Common myeloid progenitor, CD34-positive (primary cell): ENCODE measurements around the gene LRRC58.
"Not testable (repeated sequence)": the region's sequence is repeated elsewhere in the genome, so short reads cannot be mapped to it uniquely, and the experiment has no call there.

Experiments
- CTCF ChIA-PET: fragments of 350-600 bp; sonication (Branson Sonifier 250); formaldehyde crosslinking; loops from one replicate; lab custom pipeline; 2021; ENCODE audit warnings: antibody characterized with exemption; lab: Charles Lee
- POLR2A ChIA-PET: fragments of 350-600 bp; sonication (Branson Sonifier 250); formaldehyde crosslinking; loops from one replicate; lab custom pipeline; 2021; ENCODE audit warnings: antibody characterized with exemption; lab: Charles Lee
- DNase-seq, 3 donors: peaks; one replicate each; pipeline versions ENCODE4 v3.0.0 to v3.0.0-alpha.2; 2013
- H3K27ac ChIP-seq, 2 experiments: 1 replicate in 1 of 2; 2 replicates in 1 of 2; pipeline ENCODE4 v1.7.0; 2013; ENCODE audit warnings: inconsistent platforms in 2 of 2, low read length in 2 of 2, mild to moderate bottlenecking in 2 of 2, low read depth in 1 of 2, moderate library complexity in 1 of 2; ENCODE audit not compliant: severe bottlenecking in 2 of 2, insufficient read depth in 1 of 2, poor library complexity in 1 of 2
- H3K27me3 ChIP-seq, 5 experiments: replicated peaks in 2 of 5; 1 replicate in 3 of 5; 2 replicates in 2 of 5; pipeline versions ENCODE4 v1.6.1 to v1.7.0; 2013; ENCODE audit warnings: low read length in 4 of 5, mild to moderate bottlenecking in 2 of 5, moderate library complexity in 2 of 5, inconsistent platforms in 1 of 5; ENCODE audit not compliant: insufficient read depth in 5 of 5, control insufficient read depth in 4 of 5
- H3K36me3 ChIP-seq, 4 experiments: 1 replicate in 2 of 4; 2 replicates in 2 of 4; pipeline versions ENCODE4 v1.6.1 to v1.7.0; 2013; ENCODE audit warnings: low read length in 3 of 4, control low read depth in 1 of 4, mild to moderate bottlenecking in 1 of 4; ENCODE audit not compliant: control insufficient read depth in 4 of 4, insufficient read depth in 4 of 4
- H3K4me1 ChIP-seq, 4 experiments: 1 replicate in 3 of 4; 2 replicates in 1 of 4; pipeline versions ENCODE4 v1.6.1 to v1.7.1; 2013; ENCODE audit warnings: low read length in 3 of 4, mild to moderate bottlenecking in 3 of 4, control low read depth in 1 of 4, inconsistent platforms in 1 of 4, moderate library complexity in 1 of 4; ENCODE audit not compliant: control insufficient read depth in 4 of 4, insufficient read depth in 4 of 4; ENCODE audit errors: control extremely low read depth in 1 of 4
- H3K4me3 ChIP-seq, 7 experiments: 1 replicate in 4 of 7; 2 replicates in 3 of 7; pipeline versions ENCODE4 v1.5.1 to v1.7.0; 2013; ENCODE audit warnings: mild to moderate bottlenecking in 7 of 7, low read length in 6 of 7, moderate library complexity in 6 of 7, inconsistent platforms in 2 of 7, low read depth in 2 of 7, control low read depth in 1 of 7; ENCODE audit not compliant: insufficient read depth in 4 of 7, control insufficient read depth in 1 of 7; ENCODE audit errors: extremely low read depth in 1 of 7
- H3K9me3 ChIP-seq, 5 experiments: 1 replicate in 4 of 5; 2 replicates in 1 of 5; pipeline versions ENCODE4 v1.6.1 to v1.7.1; 2013; ENCODE audit warnings: low read length in 4 of 5, mild to moderate bottlenecking in 2 of 5, inconsistent platforms in 1 of 5, low read depth in 1 of 5, moderate library complexity in 1 of 5; ENCODE audit not compliant: control insufficient read depth in 4 of 5, insufficient read depth in 2 of 5; ENCODE audit errors: control extremely low read depth in 1 of 5
- WGBS: methylation state at CpG from one replicate; pipeline ENCODE4 v1.1.5; 2013; ENCODE audit not compliant: insufficient coverage; 5-methylcytosine and 5-hydroxymethylcytosine counted together

LRRC58 gene

GRCh38 chr3:120304616-120305015, 44.5 kb downstream of the LRRC58 start:
- DNase-seq, result no peak
- Histone ChIP-seq H3K27ac (no peak overlapping the region), H3K27me3 (peaks cover 0 to 16% (median 0%) of the 10 kb centered on the region in 5 experiments), H3K36me3 (no peaks in the 10 kb centered on the region), H3K9me3 (peaks cover 0 to 15% (median 11%) of the 10 kb centered on the region in 5 experiments), H3K4me1 (no peaks in the 10 kb centered on the region), H3K4me3 (no peak overlapping the region)
- POLR2A ChIA-PET, result interaction anchor here (0.8 kb wide), 1 partner anchor 128 kb away, joined by 3 read pairs; no protein-coding TSS in a partner anchor
- CTCF ChIA-PET, result interaction anchor here (0.8 kb wide), 1 partner anchor 361 kb away, joined by 3 read pairs; no protein-coding TSS in a partner anchor
- WGBS, result 100% methylated on average over 4 of the region's 4 CpGs

GRCh38 chr3:120302361-120302760, 46.8 kb downstream of the LRRC58 start:
- CTCF ChIA-PET, result no interaction called here
- DNase-seq, result no peak
- POLR2A ChIA-PET, result no interaction called here
- H3K27me3 ChIP-seq, result peaks cover 0 to 13% (median 0%) of the 10 kb centered on the region in 5 experiments
- 90% methylated on average over 4 of the region's 5 CpGs for WGBS
- H3K9me3 ChIP-seq, result peaks cover 0 to 9% (median 7%) of the 10 kb centered on the region in 5 experiments
- no peak overlapping the region for H3K27ac ChIP-seq
- no peaks in the 10 kb centered on the region for H3K4me1 ChIP-seq
- no peaks in the 10 kb centered on the region for H3K36me3 ChIP-seq
- H3K4me3 ChIP-seq, result no peak overlapping the region

- WGBS, result no CpG with 5 or more reads among the region's 3 CpGs
These were observed 48.2 kb downstream of the LRRC58 start for GRCh38 chr3:120300971-120301370.

GRCh38 chr3:120299403-120299802, 49.8 kb downstream of the LRRC58 start:
- DNase-seq, result no peak
- Histone ChIP-seq H3K27me3 (no peaks in the 10 kb centered on the region), H3K36me3 (no peaks in the 10 kb centered on the region), H3K9me3 (no peaks in the 10 kb centered on the region), H3K4me3 (no peak overlapping the region), H3K4me1 (no peaks in the 10 kb centered on the region), H3K27ac (no peak overlapping the region)
- ChIA-PET POLR2A (no interaction called here), CTCF (no interaction called here)

More at GRCh38 chr3:120300971-120301370, 48.2 kb downstream of the LRRC58 start:
- ChIA-PET POLR2A (no interaction called here), CTCF (interaction anchor here (1.1 to 1.5 kb wide), 2 partner anchors 40 to 47 kb away, joined by 3 read pairs; no protein-coding TSS in a partner anchor)
- Histone ChIP-seq H3K36me3 (no peaks in the 10 kb centered on the region), H3K27me3 (no peaks in the 10 kb centered on the region), H3K27ac (no peak overlapping the region), H3K9me3 (no peaks in the 10 kb centered on the region), H3K4me3 (no peak overlapping the region), H3K4me1 (no peaks in the 10 kb centered on the region)
- no peak for DNase-seq

- Histone ChIP-seq H3K36me3 (no peaks in the 10 kb centered on the region), H3K9me3 (no peaks in the 10 kb centered on the region), H3K4me3 (no peak overlapping the region), H3K27me3 (no peaks in the 10 kb centered on the region), H3K27ac (no peak overlapping the region), H3K4me1 (no peaks in the 10 kb centered on the region)
- POLR2A ChIA-PET, result no interaction called here
- CTCF ChIA-PET, result interaction anchor here (0.6 kb wide), 1 partner anchor 76 kb away, joined by 3 read pairs; no protein-coding TSS in a partner anchor
- no peak for DNase-seq
These were observed 50.2 kb downstream of the LRRC58 start for GRCh38 chr3:120298996-120299395.

GRCh38 chr3:120291552-120291951, 57.6 kb downstream of the LRRC58 start:
- H3K4me3 ChIP-seq, POLR2A ChIA-PET, DNase-seq, H3K27ac ChIP-seq, H3K4me1 ChIP-seq, CTCF ChIA-PET, H3K36me3 ChIP-seq: not testable (repeated sequence)
- Histone ChIP-seq H3K9me3 (peaks cover 0 to 13% (median 0%) of the 10 kb centered on the region in 5 experiments), H3K27me3 (peaks cover 0 to 17% (median 3%) of the 10 kb centered on the region in 5 experiments)
- no CpG with 5 or more reads among the region's 2 CpGs for WGBS

- no peak overlapping the region for H3K4me3 ChIP-seq
- WGBS, result 99% methylated on average over 12 of the region's 16 CpGs
- no peak for DNase-seq
- peaks cover 0 to 13% (median 0%) of the 10 kb centered on the region in 5 experiments for H3K9me3 ChIP-seq
- H3K27me3 ChIP-seq, result peaks cover 0 to 36% (median 15%) of the 10 kb centered on the region in 5 experiments
- no peak overlapping the region for H3K27ac ChIP-seq
- H3K36me3 ChIP-seq, result no peaks in the 10 kb centered on the region
- H3K4me1 ChIP-seq, result peaks cover 0 to 8% (median 7%) of the 10 kb centered on the region in 4 experiments
- ChIA-PET POLR2A (no interaction called here), CTCF (no interaction called here)
These were observed 59.5 kb downstream of the LRRC58 start for GRCh38 chr3:120289636-120290035.
